Right lobe of liver (tissue), 4 donors: ENCODE results near the gene ZNF445.
"Not testable (repeated sequence)": the region's sequence is repeated elsewhere in the genome, so short reads cannot be mapped to it uniquely, and the experiment has no call there.

Experiments
- POLR2A ChIP-seq: fragments of 450-650 bp; IDR thresholded peaks from one replicate; pipeline ENCODE4 v1.6.1; 2017; ENCODE audit warnings: antibody characterized with exemption, mild to moderate bottlenecking
- TF ChIP-seq, protein P1 (sequence below), 4 donors: fragments of 200-600 bp in 3 of 4; fragments of 450-650 bp in 1 of 4; IDR thresholded peaks; one replicate each; pipeline versions ENCODE4 v1.5.1 to v1.8.0; 2016 to 2022; ENCODE audit warnings: antibody characterized with exemption in 4 of 4, mild to moderate bottlenecking in 2 of 4
- donor health status: DM: no; HTN: no; CAD: no.
- donor health status: DM: no; HTN: no; CAD: no.
- donor health status: DM: no; HTN: yes; CAD: no.

DNA sequence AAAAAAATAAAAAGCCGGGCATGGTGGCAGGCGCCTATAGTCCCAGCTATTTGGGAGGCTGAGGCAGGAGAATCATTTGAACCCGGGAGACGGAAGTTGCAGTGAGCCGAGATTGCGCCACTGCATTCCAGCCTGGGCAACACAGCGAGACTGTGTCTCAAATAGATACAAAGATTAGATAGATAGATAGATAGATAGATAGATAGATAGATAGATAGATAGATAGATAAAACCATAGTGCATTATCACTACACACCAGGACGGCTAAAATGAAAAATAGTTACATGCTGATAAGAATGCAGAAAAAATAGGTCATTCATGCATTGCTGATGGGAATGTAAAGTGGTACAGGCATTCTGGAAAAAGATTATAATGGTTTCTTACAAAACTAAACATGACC lies 79.2 kb downstream of the ZNF445 start:
- TF ChIP-seq POLR2A: not testable (repeated sequence)
- TF ChIP-seq, protein P1, sequence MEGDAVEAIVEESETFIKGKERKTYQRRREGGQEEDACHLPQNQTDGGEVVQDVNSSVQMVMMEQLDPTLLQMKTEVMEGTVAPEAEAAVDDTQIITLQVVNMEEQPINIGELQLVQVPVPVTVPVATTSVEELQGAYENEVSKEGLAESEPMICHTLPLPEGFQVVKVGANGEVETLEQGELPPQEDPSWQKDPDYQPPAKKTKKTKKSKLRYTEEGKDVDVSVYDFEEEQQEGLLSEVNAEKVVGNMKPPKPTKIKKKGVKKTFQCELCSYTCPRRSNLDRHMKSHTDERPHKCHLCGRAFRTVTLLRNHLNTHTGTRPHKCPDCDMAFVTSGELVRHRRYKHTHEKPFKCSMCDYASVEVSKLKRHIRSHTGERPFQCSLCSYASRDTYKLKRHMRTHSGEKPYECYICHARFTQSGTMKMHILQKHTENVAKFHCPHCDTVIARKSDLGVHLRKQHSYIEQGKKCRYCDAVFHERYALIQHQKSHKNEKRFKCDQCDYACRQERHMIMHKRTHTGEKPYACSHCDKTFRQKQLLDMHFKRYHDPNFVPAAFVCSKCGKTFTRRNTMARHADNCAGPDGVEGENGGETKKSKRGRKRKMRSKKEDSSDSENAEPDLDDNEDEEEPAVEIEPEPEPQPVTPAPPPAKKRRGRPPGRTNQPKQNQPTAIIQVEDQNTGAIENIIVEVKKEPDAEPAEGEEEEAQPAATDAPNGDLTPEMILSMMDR (IDR thresholded peaks at IDR 0.05): not testable (repeated sequence)
